GM19438 (cell line): ENCODE results near the gene SP100.
"Not testable (repeated sequence)": the region's sequence is repeated elsewhere in the genome, so short reads cannot be mapped to it uniquely, and the experiment has no call there.

Source experiments
- ATAC-seq: cut with Tn5 transposase; IDR thresholded peaks from one replicate; pipeline ENCODE4 v1.9.1; 2021; ENCODE audit warnings: low read depth; ENCODE audit not compliant: unreplicated experiment

The SP100 gene

GRCh38 chr2:230455005-230455684 lies 39.1 kb downstream of the SP100 start:
- no peak for ATAC-seq

GRCh38 chr2:230457073-230457768 lies 41.2 kb downstream of the SP100 start:
- ATAC-seq = no peak

GRCh38 chr2:230457793-230458192 lies 41.8 kb downstream of the SP100 start:
- no peak for ATAC-seq

- no peak for ATAC-seq
Observed at GRCh38 chr2:230459216-230459615, 43.2 kb downstream of the SP100 start.

- ATAC-seq = no peak
Observed at GRCh38 chr2:230471074-230471473, 55.1 kb downstream of the SP100 start.

GRCh38 chr2:230472621-230473018 lies 56.6 kb downstream of the SP100 start:
- ATAC-seq = no peak

- no peak for ATAC-seq
Observed at GRCh38 chr2:230473378-230473777, 57.4 kb downstream of the SP100 start.

- no peak for ATAC-seq
Observed at GRCh38 chr2:230475143-230475542, 59.1 kb downstream of the SP100 start.

- ATAC-seq = no peak
Observed at GRCh38 chr2:230485801-230486341, 69.9 kb downstream of the SP100 start.

- not testable (repeated sequence) for ATAC-seq
Observed at GRCh38 chr2:230491219-230491618, 75.2 kb downstream of the SP100 start.

- no peak for ATAC-seq
Observed at GRCh38 chr2:230492107-230492506, 76.1 kb downstream of the SP100 start.

- ATAC-seq = no peak
Observed at GRCh38 chr2:230494980-230495379, 79.0 kb downstream of the SP100 start.

- no peak for ATAC-seq
Observed at GRCh38 chr2:230496891-230497290, 80.9 kb downstream of the SP100 start.

- ATAC-seq = no peak
Observed at GRCh38 chr2:230498506-230499107, 82.6 kb downstream of the SP100 start.

- no peak for ATAC-seq
Observed at GRCh38 chr2:230502593-230502992, 86.6 kb downstream of the SP100 start.

GRCh38 chr2:230503798-230504197 lies 87.8 kb downstream of the SP100 start:
- no peak for ATAC-seq

GRCh38 chr2:230505162-230505561 lies 89.2 kb downstream of the SP100 start:
- no peak for ATAC-seq

- no peak for ATAC-seq
Observed at GRCh38 chr2:230512955-230513748, 97.2 kb downstream of the SP100 start.

- ATAC-seq = no peak
Observed at GRCh38 chr2:230520061-230520874, 104.3 kb downstream of the SP100 start.

GRCh38 chr2:230520875-230521155 lies 104.8 kb downstream of the SP100 start:
- ATAC-seq = no peak
